ENCODE results near the gene ENO4. TPM values are rescaled to one million over a fixed set of nuclear protein-coding genes. Genes with fewer than 3 reads are reported as not detected.

Gene ENO4
- total and polyA plus RNA-seq, 9 of the 15 experiments (the other 6 are each of a cell fraction or from before 2014, with no cell fraction given) = 0.07 TPM; not detected in 8

GRCh38 chr10:116850058-116850611 is 836 bp downstream of the ENO4 start:
- in situ Hi-C loops (cut with MboI) (no loop called here), intact Hi-C loops (cut with micrococcal nuclease) (no loop called here)
- Histone ChIP-seq H3K36me3 (ENCODE audit: control insufficient read depth, insufficient read depth, low read length) (no peaks in the 10 kb centered on the region), H3K79me2 (ENCODE audit: control insufficient read depth, insufficient read depth, low read length) (no peaks in the 10 kb centered on the region), H2AFZ (ENCODE audit: low read depth, low read length) (no peak overlapping the region), H3K9me1 (ENCODE audit: control insufficient read depth, insufficient read depth, low read length) (no peaks in the 10 kb centered on the region), H3K9ac (ENCODE audit: insufficient read depth in 1 of 2, low read depth in 2 of 2, low read length in 2 of 2) (no peak overlapping the region), H3K4me1 (replicated peaks in 1 of 2; ENCODE audit: control insufficient read depth in 2 of 2, insufficient read depth in 2 of 2, low read length in 2 of 2) (peaks cover 0 to 3% of the 10 kb centered on the region in 2 experiments; a peak in 2 of 5 replicates), H3K4me2 (ENCODE audit: insufficient read depth, low read length) (no peak overlapping the region), H3K4me3 (no peak overlapping the region), H4K20me1 (replicated peaks; ENCODE audit: control insufficient read depth, insufficient read depth, low read length) (no peaks in the 10 kb centered on the region; the same call in 1 of the 2 replicates), H3K9me3 (replicated peaks; ENCODE audit: control insufficient read depth, insufficient read depth, low read depth, low read length) (no peaks in the 10 kb centered on the region), H3K27me3 (ENCODE audit: control insufficient read depth in 2 of 2, insufficient read depth in 2 of 2, low read length in 2 of 2) (peaks cover 7 to 42% of the 10 kb centered on the region in 2 experiments), H3K27ac (ENCODE audit: extremely low read depth, low read depth, low read length) (no peak overlapping the region)
- CTCF ChIA-PET (ENCODE audit: low intra/inter-chr PET ratio) = no interaction called here
- no peak for ATAC-seq
- no peak for DNase-seq (ENCODE audit: extremely low read depth in 1 of 4, low spot score in 3 of 4)
- no peak for TF ChIP-seq TAF9B (IDR thresholded peaks at IDR 0.05; ENCODE audit: partially characterized antibody)
- no peak for TF ChIP-seq BRD4 (IDR thresholded peaks at IDR 0.05)
- TF ChIP-seq SMARCC2 (IDR thresholded peaks at IDR 0.05; ENCODE audit: low read depth) = no peak
- TF ChIP-seq THAP7 (CRISPR knock-in tag; IDR thresholded peaks at IDR 0.05) = no peak
- TF ChIP-seq KLF1 (tag; IDR thresholded peaks at IDR 0.05) = no peak
- TF ChIP-seq ZNF263 (CRISPR knock-in tag; IDR thresholded peaks at IDR 0.05; ENCODE audit: borderline replicate concordance) = no peak
- POLR2A ChIA-PET = no interaction called here
- WGBS (ENCODE audit: insufficient coverage, low coverage, missing lambda C conversion rate) = 2% methylated on average over 8 of the region's 10 CpGs
- FAIRE-seq = no peak
- BruUV-seq (replicated peaks) = no TSS peak
